IMR-90 (cell line): ENCODE results near the gene FBXO28. TPM values are rescaled to one million over a fixed set of nuclear protein-coding genes. Genes with fewer than 3 reads are reported as not detected.

ENCODE experiments used
- ATAC-seq: fragments of 200-7000 bp; cut with Tn5 transposase; 2 replicates; pipeline ENCODE4 v1.9.1; 2020; ENCODE audit warnings: low read depth, mild to moderate bottlenecking, moderate library complexity
- BruUV-seq: library from RNA; stranded (reverse); fragments of 400-500 nt; replicated peaks from 2 replicates; lab custom pipeline; 2021; lab: Mats Ljungman, UMichigan
- CTCF ChIA-PET: fragments of 300-600 bp; formaldehyde crosslinking; extraction: SDS; loops from one replicate; lab custom pipeline; 2021; ENCODE audit warnings: antibody characterized with exemption; lab: Yijun Ruan, JAX
- POLR2A ChIA-PET: fragments of 300-600 bp; sonication (Branson Sonifier 250); formaldehyde crosslinking; loops from one replicate; lab custom pipeline; 2022; ENCODE audit warnings: antibody characterized with exemption; ENCODE audit not compliant: unreplicated experiment; lab: Charles Lee
- DNase-seq: peaks from one replicate; pipeline ENCODE4 v3.0.0; 2013
- H2AFZ ChIP-seq: replicated peaks from 2 replicates; pipeline ENCODE3; 2013; ENCODE audit warnings: low read length, mild to moderate bottlenecking; ENCODE audit not compliant: poor library complexity
- H2AK5ac ChIP-seq: 2 replicates; pipeline ENCODE4 v1.6.1; 2013; ENCODE audit warnings: low read depth, low read length, inconsistent platforms
- H2AK9ac ChIP-seq: replicated peaks from 2 replicates; pipeline ENCODE3; 2013; ENCODE audit warnings: mild to moderate bottlenecking, low read depth, low read length, moderate library complexity; ENCODE audit not compliant: poor library complexity
- H2BK120ac ChIP-seq: 2 replicates; pipeline ENCODE4 v1.6.1; 2013; ENCODE audit warnings: low read depth, low read length, inconsistent platforms
- H2BK15ac ChIP-seq: 3 replicates; pipeline ENCODE4 v1.6.1; 2013; ENCODE audit warnings: low read depth, low read length, inconsistent platforms
- H2BK20ac ChIP-seq: 2 replicates; pipeline ENCODE4 v1.6.1; 2013; ENCODE audit warnings: low read depth, mild to moderate bottlenecking, inconsistent platforms, low read length, moderate library complexity
- H2BK5ac ChIP-seq: 2 replicates; pipeline ENCODE4 v1.6.1; 2013; ENCODE audit warnings: mild to moderate bottlenecking, low read depth, low read length, inconsistent platforms; ENCODE audit not compliant: poor library complexity, severe bottlenecking
- H3K14ac ChIP-seq: replicated peaks from 2 replicates; pipeline ENCODE4 v1.6.1; 2013; ENCODE audit warnings: low read depth, low read length, inconsistent platforms
- H3K18ac ChIP-seq: 2 replicates; pipeline ENCODE4 v1.6.1; 2013; ENCODE audit warnings: low read depth, low read length, control low read depth
- H3K23ac ChIP-seq: 2 replicates; pipeline ENCODE4 v1.6.1; 2013; ENCODE audit warnings: low read depth, low read length, inconsistent platforms
- H3K27ac ChIP-seq: 2 replicates; pipeline ENCODE4 v1.5.1; 2013; ENCODE audit warnings: mild to moderate bottlenecking, control low read depth, low read length; ENCODE audit not compliant: insufficient read depth
- H3K27me3 ChIP-seq: 2 replicates; pipeline ENCODE4 v1.6.1; 2013; ENCODE audit warnings: low read length; ENCODE audit not compliant: control insufficient read depth, insufficient read depth
- H3K36me3 ChIP-seq: 2 replicates; pipeline ENCODE4 v1.6.1; 2013; ENCODE audit warnings: low read length, mixed read lengths; ENCODE audit not compliant: control insufficient read depth, insufficient read depth
- H3K4ac ChIP-seq: 2 replicates; pipeline ENCODE4 v1.6.1; 2013; ENCODE audit warnings: low read depth, low read length, inconsistent platforms
- H3K4me1 ChIP-seq: 2 replicates; pipeline ENCODE4 v1.6.1; 2013; ENCODE audit warnings: low read length, mixed read lengths; ENCODE audit not compliant: control insufficient read depth, insufficient read depth
- H3K4me2 ChIP-seq: 2 replicates; pipeline ENCODE4 v1.6.1; 2013; ENCODE audit warnings: low read depth, mild to moderate bottlenecking, control low read depth, low read length, moderate library complexity
- H3K4me3 ChIP-seq: 2 replicates; pipeline ENCODE4 v1.5.1; 2013; ENCODE audit warnings: low read depth, mild to moderate bottlenecking, control low read depth, low read length, moderate library complexity; ENCODE audit not compliant: insufficient read depth
- H3K56ac ChIP-seq: 2 replicates; pipeline ENCODE4 v1.6.1; 2013; ENCODE audit warnings: low read length, inconsistent platforms; ENCODE audit not compliant: insufficient read depth; ENCODE audit errors: extremely low read depth
- H3K79me1 ChIP-seq, 2 experiments: 2 replicates each; pipeline ENCODE4 v1.6.1; 2013; ENCODE audit warnings: low read length in 2 of 2, inconsistent platforms in 1 of 2, low read depth in 1 of 2
- H3K9ac ChIP-seq: 2 replicates; pipeline ENCODE4 v1.6.1; 2013; ENCODE audit warnings: low read depth, low read length, control low read depth
- H3K9me1 ChIP-seq: 2 replicates; pipeline ENCODE4 v1.6.1; 2013; ENCODE audit warnings: low read length, inconsistent platforms; ENCODE audit not compliant: insufficient read depth
- H3K9me3 ChIP-seq: 2 replicates; pipeline ENCODE4 v1.6.1; 2013; ENCODE audit warnings: low read length; ENCODE audit not compliant: control insufficient read depth, insufficient read depth
- H4K20me1 ChIP-seq: 2 replicates; pipeline ENCODE4 v1.6.1; 2013; ENCODE audit warnings: low read length, inconsistent platforms; ENCODE audit not compliant: insufficient read depth
- H4K5ac ChIP-seq: 2 replicates; pipeline ENCODE4 v1.6.1; 2013; ENCODE audit warnings: mild to moderate bottlenecking, low read depth, low read length, control low read depth
- H4K8ac ChIP-seq, 2 experiments: 2 replicates each; pipeline ENCODE4 v1.6.1; 2013; ENCODE audit warnings: low read depth in 2 of 2, low read length in 2 of 2, control low read depth in 1 of 2, inconsistent platforms in 1 of 2
- H4K91ac ChIP-seq: 2 replicates; pipeline ENCODE4 v1.6.1; 2013; ENCODE audit warnings: low read depth, low read length, inconsistent platforms; ENCODE audit not compliant: insufficient read depth
- BHLHE40 ChIP-seq: fragments of 150-350 bp; IDR thresholded peaks from 2 replicates; pipeline ENCODE4 v1.6.1; 2016; ENCODE audit warnings: mild to moderate bottlenecking, low read depth, low read length
- CEBPB ChIP-seq: IDR thresholded peaks from 2 replicates; pipeline ENCODE4 v1.6.1; 2012; ENCODE audit warnings: low read depth, low read length, improper control_type of control experiment
- CHD1 ChIP-seq: IDR thresholded peaks from 2 replicates; pipeline ENCODE4 v1.6.1; 2012; ENCODE audit warnings: low read depth, low read length, improper control_type of control experiment
- CTCF ChIP-seq: conservative IDR thresholded peaks from 2 replicates; pipeline ENCODE4 v1.5.1; 2012; ENCODE audit warnings: mild to moderate bottlenecking, low read depth, low read length, improper control_type of control experiment
- FOS ChIP-seq: fragments of 150-350 bp; IDR thresholded peaks from 2 replicates; pipeline ENCODE4 v1.6.1; 2016; ENCODE audit warnings: low read depth, low read length
- MAFK ChIP-seq: IDR thresholded peaks from 2 replicates; pipeline ENCODE4 v1.6.1; 2012; ENCODE audit warnings: low read depth, low read length, improper control_type of control experiment
- MAZ ChIP-seq: IDR thresholded peaks from 2 replicates; pipeline ENCODE4 v1.6.1; 2012; ENCODE audit warnings: low read depth, mild to moderate bottlenecking, low read length, improper control_type of control experiment, moderate library complexity, borderline replicate concordance
- MXI1 ChIP-seq: IDR thresholded peaks from 2 replicates; pipeline ENCODE4 v1.6.1; 2012; ENCODE audit warnings: low read depth, mild to moderate bottlenecking, low read length, moderate library complexity, borderline replicate concordance
- NFE2L2 ChIP-seq: fragments of 150-350 bp; IDR thresholded peaks from 2 replicates; pipeline ENCODE4 v1.6.1; 2016; ENCODE audit warnings: low read depth, mild to moderate bottlenecking, low read length
- POLR2A ChIP-seq: IDR thresholded peaks from 2 replicates; pipeline ENCODE4 v1.6.1; 2012; ENCODE audit warnings: mild to moderate bottlenecking, low read depth, low read length
- RAD21 ChIP-seq: IDR thresholded peaks from 2 replicates; pipeline ENCODE4 v1.6.1; 2012; ENCODE audit warnings: low read length, improper control_type of control experiment
- RCOR1 ChIP-seq: IDR thresholded peaks from 2 replicates; pipeline ENCODE4 v1.6.1; 2012; ENCODE audit warnings: mild to moderate bottlenecking, low read length, improper control_type of control experiment; ENCODE audit not compliant: insufficient replicate concordance
- RFX5 ChIP-seq: IDR thresholded peaks from 2 replicates; pipeline ENCODE4 v1.8.0; 2012; ENCODE audit warnings: low read depth, mild to moderate bottlenecking, low read length, moderate library complexity
- SMC3 ChIP-seq: fragments of 150-350 bp; IDR thresholded peaks from 2 replicates; pipeline ENCODE4 v1.6.1; 2016; ENCODE audit warnings: low read depth, mild to moderate bottlenecking, antibody characterized with exemption, low read length, moderate library complexity
- USF2 ChIP-seq: fragments of 150-350 bp; IDR thresholded peaks from 2 replicates; pipeline ENCODE4 v1.6.1; 2017; ENCODE audit warnings: mild to moderate bottlenecking, antibody characterized with exemption, low read length, low read depth
- dilution Hi-C: fragments of 300-500 bp; cut with HindIII; formaldehyde crosslinking; loops from one replicate; pipeline ENCODE4 v1.14.3; 2018; ENCODE audit warnings: low sequenced_read_pairs; ENCODE audit not compliant: unreplicated experiment
- in situ Hi-C: fragments of 300-500 bp; cut with MboI; formaldehyde crosslinking; loops from 3 replicates; pipeline ENCODE4 v1.14.3; 2019; ENCODE audit warnings: low sequenced_read_pairs, inconsistent platforms, mixed read lengths
- intact Hi-C: fragments of 100-400 bp; cut with micrococcal nuclease; formaldehyde crosslinking; loops from 2 replicates; pipeline ENCODE4 v1.10.0; 2022
- polyA plus RNA-seq, 3 experiments: library from polyadenylated mRNA; depleted of rRNA; stranded (reverse); fragments of >200 nt; gene quantifications; 2 replicates each; pipeline ENCODE4 v1.2.3, GENCODE V29; 2012; ENCODE audit warnings: low replicate concordance in 1 of 3
- total RNA-seq: library from RNA; depleted of rRNA; stranded (reverse); fragments of >200 nt; gene quantifications from 2 replicates; pipeline ENCODE4 v1.2.3, GENCODE V29; 2012
- TF ChIP-seq, protein P1 (sequence below): fragments of 150-350 bp; IDR thresholded peaks from 2 replicates; pipeline ENCODE4 v1.6.1; 2016; ENCODE audit warnings: low read depth, mild to moderate bottlenecking, low read length, moderate library complexity, borderline replicate concordance

Gene FBXO28
- total and polyA plus RNA-seq, 2 of the 4 experiments (the other 2 are of a cell fraction) = 11.6 to 22.6 TPM

DNA sequence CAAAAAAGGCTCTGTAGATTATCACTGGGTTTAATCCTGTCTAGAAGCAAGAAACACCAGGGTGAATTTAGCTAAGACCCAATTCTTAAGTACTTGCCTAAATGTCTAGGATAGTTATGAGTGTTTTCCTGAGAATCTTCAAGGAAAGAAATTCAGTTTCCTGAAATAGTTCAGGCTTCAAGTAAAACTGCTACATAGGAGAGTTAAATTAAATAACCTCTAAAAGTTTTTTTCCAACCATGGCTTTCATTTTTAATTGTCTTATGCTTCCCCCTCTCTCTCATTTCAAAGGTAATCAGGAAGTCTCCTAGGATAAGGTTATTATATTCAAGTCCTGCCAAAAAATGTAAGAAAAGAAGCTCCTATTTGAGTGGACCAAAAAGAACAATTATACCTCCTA is 46.7 kb upstream of the FBXO28 start:
- Histone ChIP-seq H2BK20ac (no peak overlapping the region), H3K36me3 (no peaks in the 10 kb centered on the region), H3K27ac (no peak overlapping the region), H3K4me2 (no peak overlapping the region), H3K56ac (no peak overlapping the region), H2BK15ac (no peak overlapping the region), H4K8ac (no peak overlapping the region), H3K4me1 (peaks cover 4% of the 10 kb centered on the region), H3K27me3 (no peaks in the 10 kb centered on the region), H3K18ac (no peak overlapping the region), H3K23ac (no peak overlapping the region), H2AFZ (no peak overlapping the region), H2BK120ac (no peak overlapping the region), H3K4me3 (no peak overlapping the region), H2BK5ac (no peak overlapping the region), H2AK5ac (no peak overlapping the region), H3K9ac (no peak overlapping the region), H4K5ac (no peak overlapping the region), H3K79me1 (no peaks in the 10 kb centered on the region), H3K9me3 (no peaks in the 10 kb centered on the region), H3K4ac (no peak overlapping the region), H4K20me1 (no peaks in the 10 kb centered on the region), H2AK9ac (no peak overlapping the region), H4K91ac (no peak overlapping the region), H3K9me1 (no peaks in the 10 kb centered on the region), H3K14ac (no peak overlapping the region)
- CTCF ChIA-PET = interaction anchor here (0.8 to 2.6 kb wide), 2 partner anchors 10 to 16 kb away, joined by 3 to 13 read pairs; no protein-coding TSS in a partner anchor
- no peak for DNase-seq
- TF ChIP-seq NFE2L2 (no peak), POLR2A (no peak), FOS (no peak), CHD1 (no peak), RAD21 (no peak), BHLHE40 (no peak), MXI1 (no peak), SMC3 (no peak), RCOR1 (no peak), USF2 (no peak), CTCF (no peak), CEBPB (no peak), RFX5 (no peak), MAFK (no peak), MAZ (no peak)
- TF ChIP-seq, protein P1, sequence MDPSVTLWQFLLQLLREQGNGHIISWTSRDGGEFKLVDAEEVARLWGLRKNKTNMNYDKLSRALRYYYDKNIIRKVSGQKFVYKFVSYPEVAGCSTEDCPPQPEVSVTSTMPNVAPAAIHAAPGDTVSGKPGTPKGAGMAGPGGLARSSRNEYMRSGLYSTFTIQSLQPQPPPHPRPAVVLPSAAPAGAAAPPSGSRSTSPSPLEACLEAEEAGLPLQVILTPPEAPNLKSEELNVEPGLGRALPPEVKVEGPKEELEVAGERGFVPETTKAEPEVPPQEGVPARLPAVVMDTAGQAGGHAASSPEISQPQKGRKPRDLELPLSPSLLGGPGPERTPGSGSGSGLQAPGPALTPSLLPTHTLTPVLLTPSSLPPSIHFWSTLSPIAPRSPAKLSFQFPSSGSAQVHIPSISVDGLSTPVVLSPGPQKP = no peak
- ATAC-seq = no peak
- BruUV-seq = no TSS peak
- intact Hi-C loops = no loop called here
- in situ Hi-C loops = no loop called here
- POLR2A ChIA-PET = no interaction called here
- dilution Hi-C loops = no loop called here
